ENCODE measurements around the gene GTF3C1. TPM values are rescaled to one million over a fixed set of nuclear protein-coding genes. Genes with fewer than 3 reads are reported as not detected.
"Not testable (repeated sequence)": the region's sequence is repeated elsewhere in the genome, so short reads cannot be mapped to it uniquely, and the experiment has no call there.

Gene GTF3C1
- total RNA-seq, 2 experiments from 2014 or later = 52.5 to 54.1 TPM

GRCh38 chr16:27437946-27438345 is 111.8 kb downstream of the GTF3C1 start:
- Mint-ChIP-seq H3K4me3 (no peak overlapping the region), H3K27me3 (ENCODE audit: low read depth) (no peaks in the 10 kb centered on the region), H3K36me3 (ENCODE audit: low read depth) (peaks cover 89% of the 10 kb centered on the region), H3K9me3 (no peaks in the 10 kb centered on the region), H3K27ac (no peak overlapping the region), H3K4me1 (ENCODE audit: low read depth) (peaks cover 18% of the 10 kb centered on the region)
- DNase-seq = no peak
- CTCF ChIA-PET = interaction anchor here (1.1 kb wide), 1 partner anchor 9 kb away, joined by 3 read pairs; no protein-coding TSS in a partner anchor
- intact Hi-C loops (cut with micrococcal nuclease) = no loop called here

DNA sequence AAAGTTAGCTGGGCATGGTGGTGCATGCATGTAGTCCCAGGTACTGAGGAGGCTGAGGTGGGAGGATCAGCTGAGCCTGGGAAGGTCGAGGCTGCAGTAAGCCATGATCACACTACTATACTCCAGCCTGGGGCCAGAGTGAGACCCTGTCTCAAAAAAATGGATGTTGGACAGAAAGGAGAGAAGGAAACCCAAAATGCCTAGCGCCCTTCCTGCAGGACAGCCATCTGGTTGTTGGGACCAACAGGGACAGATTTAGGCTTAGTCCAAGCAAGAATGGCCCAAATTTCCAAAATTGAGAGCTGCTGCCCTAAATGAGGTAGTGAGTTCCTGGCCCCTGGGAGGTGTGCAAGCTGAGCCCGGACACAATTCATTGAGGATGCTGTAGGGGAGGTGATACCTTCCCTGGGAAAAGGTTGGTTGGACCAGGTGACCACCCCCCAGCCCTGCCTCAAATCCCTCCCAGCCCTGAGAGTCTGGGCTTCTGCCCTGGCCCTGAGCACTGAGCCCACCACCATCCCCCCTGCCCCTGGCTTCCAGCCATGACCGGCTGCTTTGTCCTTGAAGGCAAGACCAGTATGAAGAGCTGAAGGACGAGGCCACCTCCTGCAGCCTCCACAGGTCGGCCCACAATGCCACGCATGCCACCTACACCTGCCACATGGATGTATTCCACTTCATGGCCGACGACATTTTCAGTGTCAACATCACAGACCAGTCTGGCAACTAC is 112.6 kb downstream of the GTF3C1 start:
- H3K4me3 Mint-ChIP-seq = no peak overlapping the region
- H3K4me1 Mint-ChIP-seq (ENCODE audit: low read depth) = peaks cover 17% of the 10 kb centered on the region
- H3K27ac Mint-ChIP-seq = peak overlapping the region; percentile 57
- no peak for DNase-seq
- H3K36me3 Mint-ChIP-seq (ENCODE audit: low read depth) = peaks cover 90% of the 10 kb centered on the region
- H3K9me3 Mint-ChIP-seq = no peaks in the 10 kb centered on the region
- CTCF ChIA-PET = interaction anchor here (1.1 to 1.5 kb wide), 2 partner anchors 9 to 10 kb away, joined by 3 read pairs; no protein-coding TSS in a partner anchor
- intact Hi-C loops (cut with micrococcal nuclease) = no loop called here
- no peaks in the 10 kb centered on the region for H3K27me3 Mint-ChIP-seq (ENCODE audit: low read depth)

DNA sequence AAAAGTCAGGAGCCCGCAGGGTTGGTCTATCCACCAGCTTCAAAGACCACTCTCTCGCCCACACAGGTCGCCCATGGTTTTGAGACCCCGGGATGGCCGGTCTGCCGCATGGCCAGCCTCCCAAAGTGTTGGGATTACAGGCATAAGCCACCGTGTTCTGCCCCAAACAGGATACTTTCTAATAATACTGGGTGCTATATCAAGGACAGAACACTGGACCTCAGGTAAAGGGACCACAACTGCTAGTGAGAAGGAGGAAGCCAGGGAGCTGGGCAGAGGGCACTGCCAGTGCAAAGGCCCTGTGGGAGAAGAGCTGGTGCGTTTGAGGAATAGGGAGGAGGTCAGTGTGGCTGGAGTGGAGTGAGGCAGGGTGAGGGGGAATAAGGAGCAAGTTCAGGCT is 113.6 kb downstream of the GTF3C1 start:
- Mint-ChIP-seq H3K4me3 (no peak overlapping the region), H3K4me1 (ENCODE audit: low read depth) (peaks cover 24% of the 10 kb centered on the region), H3K36me3 (ENCODE audit: low read depth) (peaks cover 88% of the 10 kb centered on the region), H3K9me3 (no peaks in the 10 kb centered on the region), H3K27me3 (ENCODE audit: low read depth) (no peaks in the 10 kb centered on the region), H3K27ac (peak overlapping the region; percentile 57)
- no peak for DNase-seq
- intact Hi-C loops (cut with micrococcal nuclease) = no loop called here
- CTCF ChIA-PET = interaction anchor here (1.5 kb wide), 1 partner anchor 10 kb away, joined by 3 read pairs; no protein-coding TSS in a partner anchor

DNA sequence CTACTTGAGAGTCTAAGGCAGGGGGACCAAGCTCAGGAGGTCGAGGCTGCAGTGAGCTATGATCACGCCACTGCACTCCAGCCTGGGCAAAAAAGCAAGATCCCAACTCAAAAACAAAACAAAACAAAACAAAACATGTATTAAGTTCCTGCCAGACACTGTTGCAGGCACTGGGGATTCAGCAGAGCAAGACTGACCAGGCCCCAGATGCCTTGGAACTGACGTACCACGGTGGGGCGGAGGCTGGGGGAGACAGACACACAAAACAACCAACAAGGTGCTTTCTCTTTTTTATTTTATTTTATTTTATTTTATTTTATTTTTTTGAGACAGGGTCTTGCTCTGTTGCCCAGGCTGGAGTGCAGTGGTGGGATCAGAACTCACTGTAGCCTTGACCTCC is 114.6 kb downstream of the GTF3C1 start:
- H3K27me3 Mint-ChIP-seq (ENCODE audit: low read depth); H3K4me3 Mint-ChIP-seq; intact Hi-C loops (cut with micrococcal nuclease); DNase-seq; H3K9me3 Mint-ChIP-seq; CTCF ChIA-PET: not testable (repeated sequence)
- H3K27ac Mint-ChIP-seq = peak overlapping the region; percentile 65
- peaks cover 33% of the 10 kb centered on the region for H3K4me1 Mint-ChIP-seq (ENCODE audit: low read depth)
- peaks cover 88% of the 10 kb centered on the region for H3K36me3 Mint-ChIP-seq (ENCODE audit: low read depth)

GRCh38 chr16:27434141-27435051 is 115.3 kb downstream of the GTF3C1 start:
- Mint-ChIP-seq H3K27ac (peak overlapping the region; percentile 65), H3K9me3 (no peaks in the 10 kb centered on the region), H3K27me3 (ENCODE audit: low read depth) (no peaks in the 10 kb centered on the region), H3K4me3 (no peak overlapping the region), H3K4me1 (ENCODE audit: low read depth) (peaks cover 36% of the 10 kb centered on the region), H3K36me3 (ENCODE audit: low read depth) (peaks cover 92% of the 10 kb centered on the region)
- no peak for DNase-seq
- CTCF ChIA-PET = interaction anchor here (0.7 kb wide), 1 partner anchor 11 kb away, joined by 3 read pairs; no protein-coding TSS in a partner anchor
- intact Hi-C loops (cut with micrococcal nuclease) = no loop called here

- no peak for DNase-seq
- CTCF ChIA-PET = interaction anchor here (0.7 kb wide), 1 partner anchor 12 kb away, joined by 3 read pairs; no protein-coding TSS in a partner anchor
- H3K27ac Mint-ChIP-seq = no peak overlapping the region
- peaks cover 37% of the 10 kb centered on the region for H3K4me1 Mint-ChIP-seq (ENCODE audit: low read depth)
- peaks cover 88% of the 10 kb centered on the region for H3K36me3 Mint-ChIP-seq (ENCODE audit: low read depth)
- H3K9me3 Mint-ChIP-seq = no peaks in the 10 kb centered on the region
- no peak overlapping the region for H3K4me3 Mint-ChIP-seq
- intact Hi-C loops (cut with micrococcal nuclease) = no loop called here
- H3K27me3 Mint-ChIP-seq (ENCODE audit: low read depth) = no peaks in the 10 kb centered on the region
Observed at GRCh38 chr16:27433636-27434035, 116.1 kb downstream of the GTF3C1 start.

DNA sequence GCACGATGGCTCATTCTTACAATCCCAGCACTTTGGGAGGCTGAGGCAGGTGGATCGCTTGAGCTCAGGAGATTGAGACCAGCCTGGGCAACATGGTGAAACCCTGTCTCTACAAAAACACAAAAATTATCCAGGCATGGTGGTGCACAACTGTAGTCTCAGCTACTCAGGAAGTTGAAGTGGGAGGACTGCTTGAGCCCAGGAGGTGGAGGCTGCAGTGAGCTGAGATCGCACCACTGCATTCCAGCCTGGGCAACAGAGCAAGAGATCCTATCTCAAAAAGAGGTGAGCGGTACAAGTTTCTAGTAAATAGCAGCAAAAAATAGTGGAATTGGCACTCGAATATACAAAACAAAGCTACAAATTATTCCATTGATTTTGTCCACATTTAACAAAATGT is 116.5 kb downstream of the GTF3C1 start:
- H3K4me3 Mint-ChIP-seq; H3K27ac Mint-ChIP-seq; H3K27me3 Mint-ChIP-seq (ENCODE audit: low read depth); DNase-seq; intact Hi-C loops (cut with micrococcal nuclease); H3K9me3 Mint-ChIP-seq: not testable (repeated sequence)
- peaks cover 42% of the 10 kb centered on the region for H3K4me1 Mint-ChIP-seq (ENCODE audit: low read depth)
- CTCF ChIA-PET = interaction anchor here (0.7 kb wide), 1 partner anchor 13 kb away, joined by 3 read pairs; no protein-coding TSS in a partner anchor
- peaks cover 87% of the 10 kb centered on the region for H3K36me3 Mint-ChIP-seq (ENCODE audit: low read depth)

- CTCF ChIA-PET = interaction anchor here (0.5 to 1.4 kb wide), 3 partner anchors 8 to 53 kb away, joined by 3 read pairs; no protein-coding TSS in a partner anchor
- intact Hi-C loops (cut with micrococcal nuclease) = no loop called here
- H3K36me3 Mint-ChIP-seq (ENCODE audit: low read depth) = peaks cover 85% of the 10 kb centered on the region
- no peak overlapping the region for H3K4me3 Mint-ChIP-seq
- H3K4me1 Mint-ChIP-seq (ENCODE audit: low read depth) = peaks cover 47% of the 10 kb centered on the region
- peak overlapping the region; percentile 60 for H3K27ac Mint-ChIP-seq
- no peaks in the 10 kb centered on the region for H3K27me3 Mint-ChIP-seq (ENCODE audit: low read depth)
- DNase-seq = no peak
- no peaks in the 10 kb centered on the region for H3K9me3 Mint-ChIP-seq
Observed at GRCh38 chr16:27432558-27432957, 117.2 kb downstream of the GTF3C1 start.

- CTCF ChIA-PET = interaction anchor here (0.5 to 1.4 kb wide), 3 partner anchors 8 to 53 kb away, joined by 3 read pairs; no protein-coding TSS in a partner anchor
- no peak for DNase-seq
- intact Hi-C loops (cut with micrococcal nuclease) = no loop called here
- peaks cover 85% of the 10 kb centered on the region for H3K36me3 Mint-ChIP-seq (ENCODE audit: low read depth)
- peaks cover 53% of the 10 kb centered on the region for H3K4me1 Mint-ChIP-seq (ENCODE audit: low read depth)
- H3K27me3 Mint-ChIP-seq (ENCODE audit: low read depth) = no peaks in the 10 kb centered on the region
- H3K4me3 Mint-ChIP-seq = no peak overlapping the region
- no peaks in the 10 kb centered on the region for H3K9me3 Mint-ChIP-seq
- peak overlapping the region; percentile 86 for H3K27ac Mint-ChIP-seq
Observed at GRCh38 chr16:27431773-27432532, 117.8 kb downstream of the GTF3C1 start.

GRCh38 chr16:27430923-27431484 is 118.7 kb downstream of the GTF3C1 start:
- peak; percentile 46 for DNase-seq
- CTCF ChIA-PET = interaction anchor here (1.4 kb wide), 1 partner anchor 13 kb away, joined by 3 read pairs; no protein-coding TSS in a partner anchor
- Mint-ChIP-seq H3K27me3 (ENCODE audit: low read depth) (no peaks in the 10 kb centered on the region), H3K36me3 (ENCODE audit: low read depth) (peaks cover 85% of the 10 kb centered on the region), H3K4me1 (ENCODE audit: low read depth) (peaks cover 59% of the 10 kb centered on the region), H3K4me3 (no peak overlapping the region), H3K9me3 (no peaks in the 10 kb centered on the region), H3K27ac (peak overlapping the region; percentile 86)
- intact Hi-C loops (cut with micrococcal nuclease) = no loop called here

- H3K9me3 Mint-ChIP-seq = no peaks in the 10 kb centered on the region
- H3K4me1 Mint-ChIP-seq (ENCODE audit: low read depth) = peaks cover 63% of the 10 kb centered on the region
- H3K27me3 Mint-ChIP-seq (ENCODE audit: low read depth) = no peaks in the 10 kb centered on the region
- no peak overlapping the region for H3K4me3 Mint-ChIP-seq
- peak overlapping the region; percentile 86 for H3K27ac Mint-ChIP-seq
- DNase-seq = no peak
- H3K36me3 Mint-ChIP-seq (ENCODE audit: low read depth) = peaks cover 84% of the 10 kb centered on the region
- intact Hi-C loops (cut with micrococcal nuclease) = no loop called here
- CTCF ChIA-PET = no interaction called here
Observed at GRCh38 chr16:27430512-27430911, 119.2 kb downstream of the GTF3C1 start.

Measured in activated naive CD4-positive, alpha-beta T cell treated with anti-CD3 and anti-CD28 coated beads for 36 hours (primary cell).